GM18519 (cell line): Measurements from ENCODE around the gene HNF4A.

Source experiments
- ATAC-seq: cut with Tn5 transposase; IDR thresholded peaks from one replicate; pipeline ENCODE4 v1.9.1; 2021; ENCODE audit warnings: mild to moderate bottlenecking, moderate library complexity; ENCODE audit not compliant: unreplicated experiment, low FRiP score

Gene HNF4A

DNA sequence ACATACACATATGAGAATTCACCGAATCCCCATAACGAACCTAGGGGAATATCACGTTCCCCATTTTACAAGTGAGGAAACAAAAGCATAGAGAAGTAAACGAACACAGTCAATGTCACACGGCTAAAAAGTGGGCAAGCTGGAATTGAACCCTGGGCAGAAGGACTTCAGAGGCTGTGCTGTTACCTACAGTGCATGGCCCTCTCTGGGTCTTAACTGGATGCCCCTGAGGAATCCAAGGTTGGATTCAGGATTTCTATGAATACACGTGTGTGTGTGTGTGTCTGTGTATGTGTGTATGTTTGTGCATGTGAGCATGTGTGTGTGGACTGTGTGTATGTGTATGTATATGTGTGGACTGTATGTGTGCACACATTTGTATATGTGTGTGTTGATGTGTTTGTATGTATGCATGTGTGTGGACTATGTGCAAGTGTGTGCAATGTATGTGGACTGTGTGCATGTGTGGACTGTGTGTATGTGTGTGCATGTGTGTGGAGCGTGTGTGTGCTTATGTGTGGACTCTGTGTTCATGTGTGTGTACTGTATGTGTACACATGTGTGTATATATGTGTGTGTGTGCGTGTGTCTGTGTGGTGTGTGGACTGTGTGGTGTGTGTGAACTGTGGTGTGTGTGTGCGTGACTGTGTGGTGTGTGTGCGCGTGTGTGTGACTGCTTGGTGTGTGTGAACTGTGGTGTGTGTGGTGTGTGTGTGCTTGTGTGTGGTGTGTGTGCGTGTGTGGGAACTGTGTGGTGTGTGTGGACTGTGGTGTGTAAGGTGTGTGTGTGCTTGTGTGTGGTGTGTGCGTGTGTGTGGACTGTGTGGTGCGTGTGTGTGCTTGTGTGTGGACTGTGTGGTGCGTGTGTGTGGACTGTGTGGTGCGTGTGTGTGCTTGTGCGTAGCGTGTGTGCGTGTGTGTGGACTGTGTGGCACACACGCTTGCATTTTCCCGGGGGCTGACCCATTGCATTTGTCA is 49.0 kb downstream of the HNF4A start:
- no peak for ATAC-seq

DNA sequence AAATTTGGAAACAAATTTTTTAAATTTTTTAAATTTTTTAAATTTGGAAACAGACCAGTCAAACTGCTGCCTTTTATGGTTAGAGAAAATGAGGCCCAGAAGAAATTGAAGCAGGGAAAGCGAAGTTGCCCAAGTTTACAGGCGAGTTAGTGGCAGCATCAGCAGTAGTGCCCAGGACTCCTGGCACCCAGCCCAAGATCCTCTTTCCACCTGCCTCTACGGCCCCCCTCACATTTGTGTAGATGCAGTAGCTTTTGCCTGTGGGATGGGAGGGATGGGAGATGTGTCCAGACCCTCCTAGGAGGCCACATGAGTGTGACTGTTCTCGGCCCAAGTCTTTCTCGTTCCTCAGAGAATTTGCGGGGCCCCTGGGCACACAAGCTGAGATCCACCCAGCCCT is 49.8 kb downstream of the HNF4A start:
- ATAC-seq, result no peak

DNA sequence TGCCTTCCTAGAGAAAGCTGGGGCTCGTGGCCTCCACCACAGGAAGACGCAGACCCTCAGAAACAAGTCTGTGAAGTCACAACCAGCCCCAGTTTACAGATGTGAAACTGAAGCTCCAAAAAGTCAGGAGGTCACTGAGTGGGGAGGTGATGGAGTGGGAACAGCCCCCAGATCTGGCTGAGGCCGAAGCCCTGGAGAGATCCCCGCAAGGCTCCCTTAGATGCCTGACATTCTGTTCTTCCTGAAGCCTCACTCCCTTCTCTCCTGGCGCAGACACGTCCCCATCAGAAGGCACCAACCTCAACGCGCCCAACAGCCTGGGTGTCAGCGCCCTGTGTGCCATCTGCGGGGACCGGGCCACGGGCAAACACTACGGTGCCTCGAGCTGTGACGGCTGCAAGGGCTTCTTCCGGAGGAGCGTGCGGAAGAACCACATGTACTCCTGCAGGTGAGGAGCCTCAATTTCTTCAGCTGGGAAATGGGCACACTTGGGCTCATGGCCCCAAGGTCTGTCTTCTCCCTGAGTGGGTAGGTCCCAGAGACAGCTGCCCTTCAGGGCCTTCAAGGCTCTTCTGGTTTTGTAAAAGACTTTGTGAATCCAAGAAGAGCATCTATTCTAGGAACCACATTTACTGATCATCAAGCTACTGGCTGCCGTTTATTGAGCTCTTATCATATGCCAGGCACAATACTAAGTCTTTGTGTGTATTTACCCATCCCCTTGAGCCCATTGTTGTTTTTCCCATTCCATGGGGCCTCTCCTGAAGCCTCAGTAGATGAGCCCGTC is 50.5 kb downstream of the HNF4A start:
- ATAC-seq, result no peak

DNA sequence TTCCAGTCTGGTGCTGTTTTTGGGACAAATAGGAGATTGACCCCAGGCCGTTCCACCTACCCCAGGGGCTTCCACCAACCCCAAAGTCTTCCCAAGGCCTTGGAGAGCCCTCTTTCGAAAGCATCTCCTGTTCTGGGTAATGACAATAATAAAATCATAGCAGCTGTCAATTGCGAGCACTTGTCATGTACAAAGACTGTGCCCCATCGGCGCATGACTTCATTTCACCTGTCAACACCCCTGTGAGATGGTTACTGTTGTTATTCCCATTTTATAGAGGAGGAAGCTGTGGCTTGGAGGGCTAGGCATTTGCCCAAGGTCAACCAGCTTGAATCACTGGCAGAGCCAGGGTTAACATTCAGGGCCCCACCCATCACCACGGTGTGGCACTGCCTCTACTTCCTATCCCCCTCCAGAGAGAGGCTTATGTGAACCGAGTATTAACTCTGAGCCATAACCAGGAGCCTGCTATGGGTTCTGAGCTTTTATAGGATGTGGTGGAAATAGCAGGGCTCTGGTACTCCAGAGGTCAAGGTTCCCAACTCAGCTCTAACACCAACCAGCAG is 51.2 kb downstream of the HNF4A start:
- ATAC-seq, result no peak

DNA sequence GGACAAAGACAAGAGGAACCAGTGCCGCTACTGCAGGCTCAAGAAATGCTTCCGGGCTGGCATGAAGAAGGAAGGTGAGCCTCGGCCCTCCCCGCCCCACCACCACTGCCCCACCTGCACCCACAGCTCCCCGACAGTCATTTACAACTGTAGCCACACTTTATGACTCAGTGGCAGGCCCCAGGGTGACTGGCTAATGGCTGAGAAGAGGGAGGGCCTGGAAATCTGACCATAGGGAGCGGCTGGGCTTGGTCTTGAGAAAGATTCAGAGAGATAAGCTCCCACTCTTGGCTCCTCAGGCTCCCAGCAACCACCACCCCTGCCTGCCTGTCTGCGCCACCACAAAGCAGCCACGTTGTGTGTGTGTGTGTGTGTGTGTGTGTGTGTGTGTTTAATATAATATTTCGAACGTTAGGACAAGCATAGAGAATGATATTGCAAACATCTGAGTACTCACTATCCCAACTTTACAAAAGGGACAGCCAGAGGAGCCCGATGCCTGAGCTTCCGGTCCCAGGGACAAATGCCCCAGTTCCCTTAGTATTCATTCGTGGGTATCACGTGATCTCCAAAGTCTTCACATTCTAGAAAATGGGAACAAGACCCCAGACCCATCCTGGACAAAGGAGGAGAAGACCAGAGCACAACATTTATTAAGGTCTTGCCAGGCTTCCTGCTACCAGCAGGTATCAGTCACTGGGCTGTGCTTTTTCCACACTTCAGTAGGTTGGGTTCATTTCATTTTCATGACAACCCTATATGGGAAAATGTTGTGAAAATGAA is 52.1 kb downstream of the HNF4A start:
- ATAC-seq, result no peak

DNA sequence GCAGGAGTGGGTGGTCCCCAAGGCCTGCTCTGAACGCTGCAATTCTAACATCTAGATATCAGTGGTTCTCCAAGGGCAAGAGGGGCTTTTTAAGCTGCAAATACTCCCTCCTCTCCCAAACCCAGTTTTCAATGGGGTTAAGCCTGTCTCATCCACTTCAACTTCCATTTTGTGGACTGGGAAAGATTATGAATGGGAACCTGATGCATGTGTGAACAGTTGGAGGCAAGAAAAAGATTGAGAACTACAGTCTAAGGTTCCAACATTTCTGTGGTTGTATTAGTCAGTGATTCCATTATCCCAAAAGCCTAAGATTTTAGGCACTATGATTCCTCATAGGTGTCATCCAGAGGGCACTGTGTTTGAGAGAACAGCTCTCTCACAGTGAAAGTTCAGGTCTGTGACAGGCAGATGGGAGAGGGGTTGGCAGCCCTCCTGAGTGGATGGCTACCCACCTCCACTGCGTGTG is 53.7 kb downstream of the HNF4A start:
- no peak for ATAC-seq

DNA sequence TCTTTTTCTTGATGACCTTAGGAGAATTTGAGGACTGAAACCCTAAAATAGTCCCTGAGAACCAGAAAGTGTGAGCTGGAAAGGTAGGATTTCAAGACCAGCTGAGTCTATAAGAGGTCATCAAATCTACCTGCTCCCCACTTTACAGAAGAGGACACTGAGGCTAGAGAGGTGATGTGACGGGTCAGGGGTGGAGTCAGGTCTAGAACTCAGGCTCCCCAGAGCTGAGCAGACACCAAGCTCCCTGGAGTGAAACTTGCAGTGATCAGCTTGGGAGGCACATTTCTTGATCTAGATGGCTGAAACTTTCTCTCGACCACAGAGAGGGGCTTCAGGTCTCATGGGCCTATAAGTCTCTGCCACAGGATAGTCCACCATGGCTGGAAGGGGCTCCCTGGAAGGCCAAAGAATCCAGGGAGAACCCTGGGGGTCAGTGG is 55.1 kb downstream of the HNF4A start:
- no peak for ATAC-seq

DNA sequence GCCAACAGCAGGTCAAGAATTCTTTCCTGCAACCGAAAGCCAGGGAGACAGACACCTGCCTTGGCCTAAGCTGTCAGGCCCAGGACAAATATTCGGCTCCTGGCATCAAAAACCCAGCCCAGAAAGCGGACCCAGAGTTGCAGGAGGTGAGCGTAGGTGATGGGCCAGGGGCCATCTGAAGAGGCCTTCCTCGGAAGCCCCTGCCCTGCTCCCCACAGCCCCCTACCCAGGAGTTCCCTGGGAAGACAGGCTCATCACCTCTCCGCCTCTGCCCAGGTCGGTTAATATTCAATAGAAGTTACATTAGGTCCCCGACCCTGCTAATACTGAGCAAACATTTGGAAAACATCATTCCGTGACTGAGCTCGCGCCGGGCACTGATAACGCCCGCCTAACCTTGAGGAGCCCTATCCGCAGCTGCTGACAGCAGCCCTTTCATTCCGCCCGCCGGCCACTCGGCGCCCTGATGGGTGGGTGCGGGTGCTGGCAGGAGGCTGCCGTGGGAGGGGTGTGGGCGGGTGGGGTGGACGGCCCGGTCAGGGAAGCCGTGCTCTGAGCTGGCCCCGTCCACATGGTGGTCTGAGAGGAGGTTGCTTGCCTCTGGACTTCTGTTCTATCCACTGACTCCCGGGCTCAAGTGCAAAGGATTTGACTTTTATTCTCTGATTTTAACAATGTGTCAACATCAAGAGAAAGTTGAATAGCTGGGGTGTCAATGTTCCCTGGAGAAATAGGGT is 55.7 kb downstream of the HNF4A start:
- no peak for ATAC-seq

DNA sequence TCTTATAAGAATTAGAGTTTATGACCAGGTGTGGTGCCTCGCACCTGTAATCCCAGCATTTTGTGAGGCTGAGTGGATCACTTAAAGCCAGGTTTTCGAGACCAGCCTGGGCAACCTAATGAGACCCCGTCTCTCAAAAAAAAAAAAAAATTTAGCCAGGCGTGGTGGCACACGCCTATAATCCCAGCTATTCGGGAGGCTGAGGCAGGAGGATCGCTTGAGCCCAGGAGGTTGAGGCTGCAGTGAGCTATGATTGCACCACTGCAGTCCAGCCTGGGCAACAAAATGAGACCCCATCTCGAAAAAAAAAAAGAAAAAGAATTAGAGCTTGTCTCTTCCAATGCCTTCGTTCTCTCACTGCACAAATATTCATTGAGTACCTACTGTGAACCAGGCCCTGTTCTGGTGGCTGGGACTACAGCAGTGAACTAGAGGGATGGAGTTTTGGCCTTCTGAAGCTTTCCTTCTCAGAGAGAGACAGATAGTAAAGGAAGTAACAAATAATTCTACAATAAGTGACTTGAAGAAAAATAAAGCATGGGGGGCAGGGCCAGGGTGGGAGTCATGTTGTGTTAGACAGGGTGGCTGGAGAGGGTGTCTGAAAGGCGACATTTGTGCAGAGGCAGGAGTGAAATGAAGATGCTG is 56.4 kb downstream of the HNF4A start:
- ATAC-seq, result no peak

DNA sequence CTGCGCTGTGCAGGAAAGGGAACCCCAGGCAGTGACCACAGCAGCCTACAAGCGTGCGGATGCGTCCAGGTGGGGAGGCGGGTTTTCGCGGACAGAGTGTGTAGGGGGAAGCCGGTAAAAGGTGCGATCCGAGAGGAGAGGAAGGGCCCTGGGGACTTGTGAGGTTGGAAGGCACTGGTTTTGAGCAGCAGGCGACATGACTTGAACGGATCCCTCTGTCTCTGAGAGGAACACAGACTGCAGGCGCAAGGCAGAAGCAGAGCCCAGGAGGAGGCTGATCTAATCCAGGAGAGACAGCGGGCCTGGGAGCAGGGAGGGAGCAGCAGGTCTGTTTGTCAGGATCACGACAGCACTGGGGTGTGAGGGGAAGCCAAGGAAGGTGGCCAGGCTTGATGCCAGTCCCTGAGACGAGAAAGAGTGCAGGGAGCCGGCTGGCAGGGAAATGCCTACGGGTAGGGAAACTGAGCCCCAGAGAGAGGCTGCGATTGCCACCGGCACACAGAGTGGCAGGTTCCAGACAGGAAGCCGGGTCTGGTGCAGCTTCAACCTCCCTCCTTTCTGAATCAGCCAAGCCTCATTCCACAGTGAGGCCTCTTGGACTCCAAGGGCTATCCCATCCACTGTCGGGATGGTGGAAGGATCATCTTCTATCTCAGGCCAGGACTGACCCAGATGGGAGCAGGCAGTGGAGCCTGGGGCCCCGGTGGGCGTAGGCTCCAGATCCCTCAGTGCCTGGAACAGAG is 57.1 kb downstream of the HNF4A start:
- ATAC-seq, result no peak

DNA sequence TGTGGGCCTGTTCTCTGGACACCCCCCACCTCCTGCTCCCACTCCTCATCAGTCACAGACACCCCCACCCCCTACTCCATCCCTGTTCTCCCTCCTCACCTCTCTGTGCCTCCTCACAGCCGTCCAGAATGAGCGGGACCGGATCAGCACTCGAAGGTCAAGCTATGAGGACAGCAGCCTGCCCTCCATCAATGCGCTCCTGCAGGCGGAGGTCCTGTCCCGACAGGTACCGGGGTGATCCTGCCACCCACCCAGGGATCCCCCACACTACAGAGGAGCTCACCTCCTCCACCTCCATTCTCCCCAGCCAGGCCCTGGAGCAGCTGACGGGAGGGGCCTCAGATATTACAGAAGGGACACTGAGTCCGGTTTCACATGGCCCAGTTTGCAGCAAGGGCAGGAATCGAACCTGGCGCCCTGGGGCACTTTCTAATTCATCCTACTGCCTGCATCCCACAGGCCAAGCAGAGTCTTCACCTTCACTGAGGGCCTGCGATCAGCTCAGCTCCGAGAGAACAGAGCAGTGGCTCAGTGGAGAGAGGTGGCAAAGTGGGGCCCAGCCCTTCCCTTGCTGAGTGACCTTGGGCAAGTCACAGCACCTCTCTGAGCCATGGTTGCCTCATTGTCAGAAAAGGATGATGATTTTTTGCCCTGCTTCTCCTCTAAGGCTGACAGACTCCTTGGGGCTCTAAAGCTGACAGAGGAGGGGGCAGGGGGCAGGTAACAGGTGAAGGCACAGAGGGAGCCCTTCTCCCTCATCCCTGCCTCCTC is 58.3 kb downstream of the HNF4A start:
- no peak for ATAC-seq

DNA sequence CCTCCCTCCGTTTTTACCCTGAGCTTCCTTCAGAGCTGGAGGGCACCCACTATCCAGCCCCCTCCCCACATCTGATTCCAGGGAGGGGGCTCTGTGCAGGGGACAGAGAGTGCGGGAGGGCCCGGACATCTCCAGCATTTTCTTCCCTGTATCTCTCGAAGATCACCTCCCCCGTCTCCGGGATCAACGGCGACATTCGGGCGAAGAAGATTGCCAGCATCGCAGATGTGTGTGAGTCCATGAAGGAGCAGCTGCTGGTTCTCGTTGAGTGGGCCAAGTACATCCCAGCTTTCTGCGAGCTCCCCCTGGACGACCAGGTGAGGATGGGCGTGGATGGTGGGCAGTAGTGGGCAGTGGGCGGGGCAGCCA is 58.8 kb downstream of the HNF4A start:
- no peak for ATAC-seq

DNA sequence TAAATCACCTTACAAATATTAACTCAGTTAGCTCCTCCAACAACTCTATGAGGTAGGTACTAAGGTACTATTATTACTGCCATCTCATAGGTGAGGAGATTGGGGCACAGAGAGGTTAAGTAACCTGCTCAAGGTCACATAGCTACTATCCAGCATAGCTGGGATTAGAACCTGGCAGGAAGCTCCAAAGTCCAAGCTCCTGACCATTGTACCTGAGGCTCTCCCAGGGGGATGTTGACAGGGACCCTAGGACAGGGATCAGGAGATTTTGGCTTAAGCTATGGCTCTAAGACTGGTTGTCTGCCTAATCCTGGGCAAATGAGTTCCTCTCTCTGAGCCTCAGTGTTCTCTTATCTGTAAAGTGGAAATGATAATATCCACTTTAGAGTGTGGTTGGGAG is 59.3 kb downstream of the HNF4A start:
- ATAC-seq, result no peak

DNA sequence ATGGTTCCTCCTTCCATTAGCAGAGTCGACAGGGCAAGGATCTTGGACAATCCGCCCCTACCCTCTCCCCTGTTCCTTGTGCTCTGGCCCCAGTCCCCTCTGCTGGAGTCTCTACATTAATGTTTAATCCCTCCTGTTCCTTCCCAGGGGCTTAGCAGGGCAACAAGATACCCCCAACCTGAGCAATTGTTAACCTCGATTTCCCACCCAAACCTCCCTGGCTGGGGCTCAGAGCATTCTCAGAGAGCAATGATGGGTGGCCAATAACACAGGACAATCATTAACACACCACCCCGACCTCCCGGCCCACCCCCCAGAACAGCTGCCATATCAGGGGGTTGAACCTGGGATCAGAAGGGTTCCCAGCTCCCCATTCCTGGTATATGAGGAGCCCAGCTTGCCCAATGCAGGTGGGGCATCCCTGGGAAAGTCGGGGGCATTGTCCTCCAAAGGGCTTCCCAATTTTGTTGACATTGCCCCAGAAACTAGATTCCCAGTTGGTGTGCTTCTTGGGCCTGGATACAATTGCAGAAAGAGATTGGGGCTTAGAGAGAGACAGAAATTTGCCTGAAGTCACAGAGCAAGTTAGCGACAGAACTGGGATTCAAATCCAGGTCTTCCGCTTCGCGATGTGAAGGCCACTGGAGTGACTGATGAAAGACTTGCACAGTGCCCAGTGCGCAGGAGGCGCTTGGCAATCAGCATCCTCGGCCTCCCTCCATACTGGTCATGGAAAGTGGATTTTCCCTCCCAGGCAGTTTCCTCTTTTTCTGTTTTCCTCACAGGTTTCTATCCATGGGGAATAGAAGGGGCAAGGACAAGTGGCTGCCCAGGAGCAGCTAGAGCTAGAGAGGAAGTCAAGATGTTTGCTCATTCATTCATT is 60.6 kb downstream of the HNF4A start:
- no peak for ATAC-seq

DNA sequence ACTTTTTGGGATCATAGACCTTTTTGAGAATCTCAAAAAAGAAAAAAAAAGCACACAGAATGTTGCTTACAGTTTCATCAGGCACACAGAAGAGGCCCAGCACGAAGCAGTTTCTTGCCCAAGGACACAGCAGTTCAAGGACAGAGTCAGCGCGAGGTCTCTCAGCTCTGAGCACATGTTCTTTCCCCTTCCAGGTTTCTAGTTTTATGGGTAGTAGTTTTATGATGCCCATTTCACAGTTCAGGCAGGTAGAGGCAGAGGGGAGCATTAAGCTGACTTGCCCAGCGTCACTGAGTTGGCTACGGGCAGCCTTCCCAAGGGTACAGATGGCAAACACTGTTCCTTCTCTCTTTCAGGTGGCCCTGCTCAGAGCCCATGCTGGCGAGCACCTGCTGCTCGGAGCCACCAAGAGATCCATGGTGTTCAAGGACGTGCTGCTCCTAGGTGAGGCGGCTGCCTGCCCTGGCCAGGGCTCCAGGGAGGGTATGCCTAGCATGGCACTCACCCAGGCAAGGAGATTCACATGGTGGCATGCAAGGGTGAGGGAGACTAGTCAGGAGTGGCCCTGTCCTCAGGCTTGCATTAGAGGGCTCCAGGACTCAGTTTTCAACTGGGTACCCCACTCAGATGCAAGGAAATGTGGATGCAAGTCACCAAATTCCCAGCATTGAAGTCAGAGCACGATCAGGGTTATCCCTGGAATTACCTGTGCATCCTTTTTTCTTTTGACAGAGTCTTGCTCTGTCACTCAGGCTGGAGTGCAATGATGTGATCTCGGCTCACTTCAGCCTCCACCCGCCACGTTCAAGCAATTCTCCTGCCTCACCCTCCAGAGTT is 62.8 kb downstream of the HNF4A start:
- ATAC-seq, result no peak
